GM18907 (cell line): Measurements from ENCODE around the gene CLK3.

Source experiments
- ATAC-seq: cut with Tn5 transposase; IDR thresholded peaks from one replicate; pipeline ENCODE4 v1.9.1; 2021; ENCODE audit warnings: mild to moderate bottlenecking, moderate library complexity; ENCODE audit not compliant: unreplicated experiment

The CLK3 gene

GRCh38 chr15:74603026-74603788 lies 12.4 kb upstream of the CLK3 start:
- no peak for ATAC-seq

GRCh38 chr15:74603789-74604705 lies 11.6 kb upstream of the CLK3 start:
- no peak for ATAC-seq

DNA sequence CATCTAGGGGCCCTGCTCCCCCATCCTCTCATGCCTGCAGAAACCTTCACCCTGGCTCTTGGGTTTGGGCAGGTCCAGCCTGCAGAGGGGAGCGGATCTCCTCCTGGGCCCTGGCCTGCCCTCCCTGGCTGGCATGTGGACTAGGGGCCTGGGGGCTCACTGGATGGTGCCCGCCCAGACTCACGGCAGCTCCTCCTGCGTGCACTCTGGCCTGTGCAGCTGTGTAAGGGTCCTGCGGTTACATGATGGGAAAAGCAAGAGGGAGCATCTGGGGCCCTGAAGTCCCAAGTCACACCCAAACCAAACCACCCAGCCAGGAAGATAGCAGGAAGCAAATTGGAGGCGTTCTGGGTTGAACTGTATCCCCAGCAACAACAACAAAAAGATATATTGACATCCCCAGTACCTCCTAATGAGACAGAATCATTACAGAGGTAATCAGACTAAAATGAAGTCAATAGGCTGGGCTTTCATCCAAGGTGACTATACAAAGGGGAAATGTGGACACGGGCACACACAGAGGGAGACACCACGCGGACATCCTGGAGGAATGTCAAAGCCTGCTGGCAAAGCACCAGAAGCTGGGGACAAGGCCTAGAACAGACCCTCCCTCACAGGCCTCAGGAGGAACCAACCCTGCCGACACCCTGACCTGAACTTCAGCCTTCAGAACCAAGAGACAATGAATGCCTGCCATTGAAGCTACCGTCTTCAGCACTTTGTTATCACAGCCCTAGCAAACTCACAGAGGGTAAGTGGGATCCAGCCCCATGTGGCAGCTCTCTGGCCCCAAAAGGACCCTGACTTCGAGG lies 10.4 kb upstream of the CLK3 start:
- no peak for ATAC-seq

DNA sequence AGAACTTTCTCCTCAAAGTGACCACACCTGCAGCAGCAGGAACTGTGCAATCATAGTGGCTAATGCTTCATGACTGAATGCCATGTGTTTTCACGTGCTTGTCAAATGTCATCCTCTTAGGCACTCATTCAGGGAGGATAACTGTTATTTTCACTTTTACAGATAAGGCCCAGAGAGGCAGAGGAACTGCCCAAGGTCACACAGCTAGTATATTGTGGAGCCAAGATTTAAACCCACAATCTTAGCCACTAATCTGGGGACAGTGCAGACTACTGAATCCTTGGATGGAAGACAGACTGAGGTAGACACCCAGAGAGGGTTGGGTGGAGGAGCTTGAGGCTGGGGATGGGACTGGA lies 9.9 kb upstream of the CLK3 start:
- no peak for ATAC-seq

DNA sequence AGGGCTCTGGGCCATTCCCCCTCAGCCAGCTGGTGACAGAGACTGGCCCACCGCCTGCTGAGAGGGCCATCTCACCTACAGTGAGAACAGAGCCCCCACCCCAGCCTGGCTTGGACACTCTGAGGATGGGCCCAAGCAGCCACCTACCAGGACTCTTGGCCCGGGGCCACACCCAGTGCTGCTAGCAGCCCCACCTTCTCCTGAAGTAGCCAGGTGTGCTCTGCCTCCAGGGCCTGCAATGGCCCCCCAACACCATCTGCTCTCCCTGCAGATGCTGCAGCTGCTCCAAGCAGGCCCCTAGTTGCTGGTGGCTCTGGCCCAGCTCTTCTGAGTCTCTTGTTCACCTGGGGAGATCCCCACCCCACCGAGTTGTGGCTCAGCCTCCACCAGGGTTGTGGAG lies 6.8 kb upstream of the CLK3 start:
- no peak for ATAC-seq

- no peak for ATAC-seq
Measured at GRCh38 chr15:74609938-74610301, 5.7 kb upstream of the CLK3 start.

DNA sequence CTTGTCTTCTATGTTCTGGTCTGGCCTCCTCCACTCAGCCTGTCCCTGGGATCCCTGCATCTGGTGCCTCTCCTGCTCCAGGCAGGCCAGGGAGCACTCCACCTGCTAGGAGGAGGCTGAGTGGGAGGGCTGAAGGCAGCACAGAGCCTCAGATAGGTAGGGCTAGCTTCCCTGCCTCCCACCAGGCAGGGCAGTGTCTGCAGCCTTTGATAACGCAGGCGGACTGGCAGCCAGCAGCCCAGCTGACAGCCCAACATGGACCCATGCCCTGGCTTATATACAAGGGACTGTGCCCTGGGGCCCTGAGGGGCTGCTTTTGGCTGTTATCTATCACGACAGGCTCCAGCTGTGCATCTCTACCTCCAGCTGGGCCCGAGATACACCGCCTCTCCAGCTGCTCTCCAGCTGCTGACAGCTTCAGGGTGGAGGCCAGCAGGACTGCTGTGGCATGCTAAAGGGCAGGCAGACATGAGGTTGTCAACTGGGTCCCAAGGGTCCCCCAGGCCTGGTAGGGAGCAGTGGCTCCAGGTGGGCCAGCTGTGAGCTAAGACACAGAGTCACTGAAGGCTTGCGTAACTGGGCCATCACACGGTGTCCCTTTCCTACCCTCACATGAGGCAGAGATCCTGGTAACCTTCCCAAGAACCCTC lies 5.2 kb upstream of the CLK3 start:
- no peak for ATAC-seq

DNA sequence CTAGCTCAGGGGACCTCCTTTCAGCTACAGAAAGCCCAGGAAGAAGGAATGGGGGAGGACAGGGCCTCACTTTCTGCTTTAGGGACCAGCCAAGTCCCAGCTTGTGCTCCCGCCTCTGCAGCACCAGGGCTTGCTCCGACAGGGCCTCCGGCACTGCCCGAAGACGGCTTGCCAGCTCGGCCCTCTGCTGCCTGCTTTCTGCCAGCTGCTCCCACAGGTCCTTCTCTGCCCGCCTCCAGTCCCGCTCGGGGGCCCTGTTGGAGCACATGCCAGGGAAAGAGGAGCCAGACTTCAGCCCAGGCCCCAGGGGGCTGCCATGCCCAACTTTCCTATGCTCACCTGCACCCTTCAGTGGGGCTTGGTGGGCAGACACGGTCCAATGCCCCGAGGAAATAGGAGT lies 4.3 kb upstream of the CLK3 start:
- no peak for ATAC-seq

- no peak for ATAC-seq
Measured at GRCh38 chr15:74611834-74612233, 3.8 kb upstream of the CLK3 start.

DNA sequence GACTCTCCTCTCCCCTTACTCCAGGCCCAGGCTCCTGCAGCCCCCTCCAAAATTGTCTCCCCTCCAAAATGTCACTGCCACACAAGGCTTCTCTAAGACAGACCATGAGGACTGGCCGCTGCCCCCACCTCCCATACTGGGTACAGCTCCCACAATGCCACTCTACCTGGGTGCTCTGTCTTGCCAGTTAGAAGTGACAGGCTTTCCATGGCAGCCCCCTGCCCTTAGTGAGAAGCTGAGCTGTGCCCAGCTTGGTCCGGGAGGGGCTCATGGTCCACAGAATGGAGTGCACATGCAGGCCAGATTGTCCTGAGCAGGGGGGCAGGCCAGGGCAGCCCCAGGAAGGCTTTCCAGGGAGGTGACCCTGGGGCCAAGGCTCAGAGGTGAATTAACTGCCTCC lies 3.0 kb upstream of the CLK3 start:
- ATAC-seq: no peak

- ATAC-seq: no peak
Measured at GRCh38 chr15:74613089-74613952, 2.3 kb upstream of the CLK3 start.

DNA sequence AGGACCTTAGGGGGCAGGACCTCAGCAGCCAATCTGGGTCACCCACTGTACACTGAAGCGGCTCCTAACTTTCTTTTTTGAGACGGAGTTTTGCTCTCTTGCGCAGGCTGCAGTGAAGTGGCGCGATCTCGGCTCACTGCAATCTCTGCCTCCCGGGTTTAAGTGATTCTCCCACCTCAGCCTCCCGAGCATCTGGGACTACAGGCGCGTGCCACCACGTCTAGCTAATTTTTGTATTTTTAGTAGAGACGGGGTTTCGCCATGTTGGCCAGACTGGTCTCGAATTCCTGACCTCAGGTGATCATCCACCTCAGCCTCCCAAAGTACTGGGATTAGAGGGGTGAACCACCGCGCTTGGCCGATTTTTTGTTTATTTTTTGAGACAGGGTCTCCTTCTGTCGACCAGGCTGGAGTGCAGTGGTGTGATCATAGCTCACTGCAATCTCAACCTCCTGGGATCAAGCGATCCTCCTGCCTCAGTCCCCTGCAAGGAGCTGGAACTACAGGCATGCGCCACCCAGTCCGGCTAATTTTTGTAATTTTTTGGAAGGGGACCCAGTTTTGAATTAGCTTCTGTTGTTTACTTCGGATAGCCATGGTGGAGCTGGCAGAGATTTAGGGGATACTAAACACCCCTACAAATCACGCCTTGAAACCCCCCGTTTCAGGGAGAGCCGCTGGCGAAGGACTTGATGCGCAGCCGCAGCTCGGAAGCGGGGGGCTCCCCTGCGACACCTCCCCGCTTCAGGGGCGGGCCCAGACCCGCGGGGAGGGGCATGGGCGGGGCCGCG lies 1.5 kb upstream of the CLK3 start:
- ATAC-seq: no peak

GRCh38 chr15:74614744-74615507 lies 710 bp upstream of the CLK3 start:
- peak; percentile 43 for ATAC-seq

DNA sequence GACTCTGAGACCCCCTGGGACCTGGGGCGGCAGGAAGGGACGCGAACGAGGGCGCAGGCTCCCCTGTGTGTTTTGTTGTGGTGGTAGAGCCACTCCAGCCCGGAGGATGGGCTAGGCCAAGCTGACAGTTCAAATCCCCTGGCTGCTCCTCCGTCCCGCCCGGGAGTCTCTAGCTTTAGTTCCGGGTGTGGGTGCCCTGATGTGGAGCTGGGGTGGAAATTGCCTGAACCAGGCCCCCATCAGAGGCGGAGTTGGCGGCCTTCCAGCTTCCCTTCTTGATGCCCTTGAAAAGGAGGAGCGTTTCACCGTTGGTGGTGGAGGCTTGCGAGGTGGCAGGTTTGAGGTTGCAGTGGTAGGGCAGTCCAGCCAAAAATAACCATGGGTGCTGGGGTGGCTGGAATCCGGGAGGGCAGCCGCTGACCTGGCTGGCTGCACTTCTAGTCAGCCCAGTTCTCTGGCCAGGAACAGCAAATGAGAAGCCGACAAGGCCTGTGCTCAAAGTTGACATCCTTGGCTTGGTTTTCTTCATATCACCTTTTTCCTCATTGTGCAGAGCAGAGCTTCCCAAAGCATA lies 817 bp downstream of the CLK3 start:
- ATAC-seq: no peak

DNA sequence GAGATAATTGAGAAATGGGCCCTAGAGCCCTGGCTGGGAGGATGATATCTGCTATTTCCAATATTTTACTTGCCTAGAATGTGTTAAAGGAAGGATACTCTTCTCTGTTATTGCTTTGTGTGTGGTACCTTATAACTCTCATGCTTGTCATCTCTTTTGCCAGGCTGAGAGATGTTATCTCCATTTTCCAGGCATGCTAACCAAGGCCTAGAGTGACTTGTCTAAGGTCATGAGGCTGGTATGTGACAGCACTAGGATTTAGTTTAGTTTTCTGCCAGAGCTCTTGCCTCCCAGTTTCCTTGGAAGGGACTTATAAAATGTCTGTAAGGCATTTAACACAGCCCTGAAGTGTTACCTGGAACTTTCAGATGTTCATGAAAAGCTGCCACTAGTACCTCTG lies 1.4 kb downstream of the CLK3 start:
- ATAC-seq: no peak

DNA sequence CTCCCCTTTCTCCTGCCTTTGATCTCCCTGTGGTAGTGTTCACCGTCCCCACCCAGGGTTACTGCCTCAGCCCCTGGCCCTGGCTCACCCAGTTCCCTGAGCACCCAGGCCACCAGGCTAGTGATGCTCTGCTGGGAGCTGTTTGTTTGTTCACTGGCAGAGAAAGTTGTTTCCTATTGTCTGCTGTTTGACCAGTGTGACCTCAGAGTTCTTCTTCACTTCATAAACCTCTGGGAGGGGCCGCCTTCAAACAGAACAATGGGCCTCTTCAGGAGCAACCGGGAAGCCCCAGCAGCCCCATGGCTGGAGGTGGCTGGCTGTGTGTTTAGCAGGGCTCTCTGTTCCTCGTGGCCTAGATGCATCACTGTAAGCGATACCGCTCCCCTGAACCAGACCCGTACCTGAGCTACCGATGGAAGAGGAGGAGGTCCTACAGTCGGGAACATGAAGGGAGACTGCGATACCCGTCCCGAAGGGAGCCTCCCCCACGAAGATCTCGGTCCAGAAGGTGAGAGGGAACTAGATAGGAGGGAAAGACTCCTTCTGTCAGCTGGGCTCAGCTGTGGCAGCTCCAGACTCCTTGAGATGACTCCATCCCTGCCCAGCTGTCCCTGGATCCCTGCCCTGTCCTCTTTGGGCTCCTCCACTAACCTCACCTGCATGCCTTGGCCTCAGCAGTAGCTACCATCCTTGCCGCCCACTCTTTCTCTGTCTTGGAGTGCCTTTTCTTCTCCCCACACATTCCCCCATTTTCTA lies 3.4 kb downstream of the CLK3 start:
- ATAC-seq: no peak

DNA sequence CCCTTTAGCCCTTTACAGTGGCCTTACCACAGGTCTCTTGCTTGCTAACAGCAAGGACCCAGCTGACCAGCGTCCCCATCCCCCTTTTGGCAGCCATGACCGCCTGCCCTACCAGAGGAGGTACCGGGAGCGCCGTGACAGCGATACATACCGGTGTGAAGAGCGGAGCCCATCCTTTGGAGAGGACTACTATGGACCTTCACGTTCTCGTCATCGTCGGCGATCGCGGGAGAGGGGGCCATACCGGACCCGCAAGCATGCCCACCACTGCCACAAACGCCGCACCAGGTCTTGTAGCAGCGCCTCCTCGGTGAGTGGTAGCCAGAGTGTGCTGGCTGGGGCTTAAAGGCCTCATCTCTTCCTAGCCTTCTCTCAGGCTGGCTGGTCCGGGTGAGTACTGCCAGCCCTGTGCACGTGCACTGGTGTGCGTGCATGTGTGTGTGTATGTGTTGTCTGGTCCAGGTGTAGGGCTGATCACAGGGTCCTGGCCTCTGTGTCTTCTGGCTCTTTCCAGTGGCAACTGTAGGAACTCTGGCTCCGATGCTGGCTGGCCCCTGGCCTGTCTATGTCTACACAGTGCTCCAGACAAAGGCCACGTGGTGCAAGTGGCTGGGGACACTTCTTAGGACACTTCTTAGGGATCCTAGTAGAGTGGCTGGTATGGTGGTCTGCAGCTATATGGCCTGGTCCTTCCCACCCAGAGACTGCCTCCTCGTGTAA lies 4.4 kb downstream of the CLK3 start:
- no peak for ATAC-seq
